HEK293T (cell line): Measurements from ENCODE around the gene HSD11B1.

ENCODE experiments used
- CTCF ChIA-PET: fragments of 350-600 bp; formaldehyde crosslinking; extraction: SDS; loops from one replicate; lab custom pipeline; 2021; ENCODE audit warnings: antibody characterized with exemption, inconsistent platforms; lab: Yijun Ruan, JAX
- POLR2A ChIA-PET: fragments of 350-600 bp; formaldehyde crosslinking; extraction: SDS; loops from one replicate; lab custom pipeline; 2020; ENCODE audit warnings: antibody characterized with exemption, inconsistent platforms; lab: Yijun Ruan, JAX
- DNase-seq: peaks from one replicate; pipeline ENCODE4 v3.0.0; 2012; ENCODE audit warnings: mixed read lengths; ENCODE audit errors: extremely low spot score
- ARNT ChIP-seq: fragments of 450-650 bp; IDR thresholded peaks from 2 replicates; pipeline ENCODE4 v1.6.1; 2017; ENCODE audit warnings: mild to moderate bottlenecking
- BHLHE40 ChIP-seq: fragments of 450-650 bp; IDR thresholded peaks from 2 replicates; pipeline ENCODE4 v1.6.1; 2016; ENCODE audit warnings: mild to moderate bottlenecking, moderate library complexity, borderline replicate concordance
- CTBP1 ChIP-seq: fragments of 450-650 bp; IDR thresholded peaks from 2 replicates; pipeline ENCODE4 v1.6.1; 2016; ENCODE audit warnings: borderline replicate concordance
- ELF4 ChIP-seq: fragments of 450-650 bp; IDR thresholded peaks from 2 replicates; pipeline ENCODE4 v1.6.1; 2017; ENCODE audit warnings: antibody characterized with exemption
- FOXA1 ChIP-seq: fragments of 450-650 bp; IDR thresholded peaks from 2 replicates; pipeline ENCODE4 v1.6.1; 2016; ENCODE audit warnings: mild to moderate bottlenecking
- FOXK2 ChIP-seq: fragments of 450-650 bp; IDR thresholded peaks from 2 replicates; pipeline ENCODE4 v1.6.1; 2016; ENCODE audit warnings: mild to moderate bottlenecking
- FOXM1 ChIP-seq: fragments of 450-650 bp; IDR thresholded peaks from 2 replicates; pipeline ENCODE4 v1.6.1; 2017; ENCODE audit warnings: mild to moderate bottlenecking, borderline replicate concordance
- HDGF ChIP-seq: fragments of 450-650 bp; IDR thresholded peaks from 2 replicates; pipeline ENCODE4 v1.6.1; 2017; ENCODE audit warnings: antibody characterized with exemption, borderline replicate concordance
- L3MBTL2 ChIP-seq: fragments of 450-650 bp; conservative IDR thresholded peaks from 2 replicates; pipeline ENCODE4 v1.6.1; 2016; ENCODE audit warnings: mild to moderate bottlenecking
- LEF1 ChIP-seq: fragments of 450-650 bp; IDR thresholded peaks from 2 replicates; pipeline ENCODE4 v1.6.1; 2017; ENCODE audit warnings: mild to moderate bottlenecking, borderline replicate concordance
- NFRKB ChIP-seq: fragments of 450-650 bp; IDR thresholded peaks from 2 replicates; pipeline ENCODE4 v1.6.1; 2016; ENCODE audit warnings: mild to moderate bottlenecking, moderate library complexity
- SP1 ChIP-seq: fragments of 450-650 bp; IDR thresholded peaks from 2 replicates; pipeline ENCODE4 v1.6.1; 2017
- SUZ12 ChIP-seq: fragments of 450-650 bp; IDR thresholded peaks from 2 replicates; pipeline ENCODE4 v1.6.1; 2016; ENCODE audit warnings: mild to moderate bottlenecking
- TARDBP ChIP-seq: fragments of 450-650 bp; IDR thresholded peaks from 2 replicates; pipeline ENCODE4 v1.6.1; 2016
- ZNF384 ChIP-seq: fragments of 450-650 bp; IDR thresholded peaks from 2 replicates; pipeline ENCODE4 v1.6.1; 2016
- TF ChIP-seq, protein P1 (sequence below): fragments of 450-650 bp; IDR thresholded peaks from 2 replicates; pipeline ENCODE4 v1.6.1; 2016

The HSD11B1 gene

DNA sequence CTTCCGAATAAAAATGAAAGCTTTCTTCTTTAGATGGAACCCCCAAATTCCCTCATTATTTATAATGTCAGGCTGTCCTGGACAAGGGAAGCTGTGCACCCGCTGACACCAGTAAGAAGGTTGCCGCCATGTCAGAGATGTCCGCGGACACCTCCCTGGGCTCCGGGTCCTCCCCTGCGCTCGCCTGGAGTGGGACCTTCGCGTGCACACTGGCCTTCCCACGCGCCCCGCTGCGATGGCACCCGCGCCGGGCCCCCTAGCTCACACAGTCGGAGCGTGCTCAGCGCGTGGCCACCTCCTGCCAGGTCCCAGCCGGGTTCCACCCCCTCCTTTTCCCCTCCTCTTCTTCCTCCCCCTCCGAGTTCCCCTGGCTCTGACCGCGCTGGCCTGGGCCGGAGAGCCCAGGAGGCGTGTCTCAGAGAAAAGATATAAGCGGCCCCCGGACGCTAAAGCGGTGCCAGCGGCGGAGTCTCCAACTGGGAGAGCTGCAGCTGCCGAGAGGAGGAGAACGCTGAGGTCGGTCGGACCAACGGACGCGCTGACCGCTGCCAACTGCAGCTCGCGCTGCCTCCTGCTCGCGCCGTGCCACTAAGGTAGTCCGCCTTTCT, 29.6 kb upstream of the HSD11B1 start, which contains the start of gene G0S2:
Gene G0S2, plus strand, starts transcription at position 456 of the 608 bp plus-strand sequence. CDS start 273 bp downstream, outside the sequence.
- ChIA-PET POLR2A (interaction anchor here (0.7 to 1.7 kb wide), 6 partner anchors 13 to 56 kb away, joined by 3 to 6 read pairs (median 4); no protein-coding TSS in a partner anchor), CTCF (interaction anchor here (1.0 kb wide), 1 partner anchor 48 kb away, joined by 3 read pairs; no protein-coding TSS in a partner anchor)
- DNase-seq: peak; percentile 52
- TF ChIP-seq BHLHE40 (no peak), SUZ12 (no peak), SP1 (no peak), ZNF384 (no peak), TARDBP (no peak), ELF4 (no peak), FOXM1 (no peak), FOXA1 (no peak), ARNT (no peak), HDGF (no peak), L3MBTL2 (no peak), NFRKB (no peak), FOXK2 (no peak), LEF1 (no peak), CTBP1 (no peak)
- TF ChIP-seq, protein P1, sequence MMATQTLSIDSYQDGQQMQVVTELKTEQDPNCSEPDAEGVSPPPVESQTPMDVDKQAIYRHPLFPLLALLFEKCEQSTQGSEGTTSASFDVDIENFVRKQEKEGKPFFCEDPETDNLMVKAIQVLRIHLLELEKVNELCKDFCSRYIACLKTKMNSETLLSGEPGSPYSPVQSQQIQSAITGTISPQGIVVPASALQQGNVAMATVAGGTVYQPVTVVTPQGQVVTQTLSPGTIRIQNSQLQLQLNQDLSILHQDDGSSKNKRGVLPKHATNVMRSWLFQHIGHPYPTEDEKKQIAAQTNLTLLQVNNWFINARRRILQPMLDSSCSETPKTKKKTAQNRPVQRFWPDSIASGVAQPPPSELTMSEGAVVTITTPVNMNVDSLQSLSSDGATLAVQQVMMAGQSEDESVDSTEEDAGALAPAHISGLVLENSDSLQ: no peak

DNA sequence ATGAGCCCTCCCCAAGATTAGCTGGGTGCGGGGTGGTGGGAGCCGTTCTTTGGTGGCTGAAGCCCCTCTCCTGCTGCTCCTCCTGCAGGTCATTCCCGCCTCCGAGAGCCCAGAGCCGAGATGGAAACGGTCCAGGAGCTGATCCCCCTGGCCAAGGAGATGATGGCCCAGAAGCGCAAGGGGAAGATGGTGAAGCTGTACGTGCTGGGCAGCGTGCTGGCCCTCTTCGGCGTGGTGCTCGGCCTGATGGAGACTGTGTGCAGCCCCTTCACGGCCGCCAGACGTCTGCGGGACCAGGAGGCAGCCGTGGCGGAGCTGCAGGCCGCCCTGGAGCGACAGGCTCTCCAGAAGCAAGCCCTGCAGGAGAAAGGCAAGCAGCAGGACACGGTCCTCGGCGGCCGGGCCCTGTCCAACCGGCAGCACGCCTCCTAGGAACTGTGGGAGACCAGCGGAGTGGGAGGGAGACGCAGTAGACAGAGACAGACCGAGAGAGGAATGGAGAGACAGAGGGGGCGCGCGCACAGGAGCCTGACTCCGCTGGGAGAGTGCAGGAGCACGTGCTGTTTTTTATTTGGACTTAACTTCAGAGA, 29.0 kb upstream of the HSD11B1 start:
- TF ChIP-seq FOXK2 (no peak), L3MBTL2 (peak; percentile 47), CTBP1 (no peak)
- DNase-seq: peak; percentile 51
- ChIA-PET CTCF (interaction anchor here (0.6 kb wide), 1 partner anchor 65 kb away, joined by 3 read pairs; no protein-coding TSS in a partner anchor), POLR2A (interaction anchor here (0.7 to 1.7 kb wide), 6 partner anchors 13 to 56 kb away, joined by 3 to 6 read pairs (median 4); no protein-coding TSS in a partner anchor)

DNA sequence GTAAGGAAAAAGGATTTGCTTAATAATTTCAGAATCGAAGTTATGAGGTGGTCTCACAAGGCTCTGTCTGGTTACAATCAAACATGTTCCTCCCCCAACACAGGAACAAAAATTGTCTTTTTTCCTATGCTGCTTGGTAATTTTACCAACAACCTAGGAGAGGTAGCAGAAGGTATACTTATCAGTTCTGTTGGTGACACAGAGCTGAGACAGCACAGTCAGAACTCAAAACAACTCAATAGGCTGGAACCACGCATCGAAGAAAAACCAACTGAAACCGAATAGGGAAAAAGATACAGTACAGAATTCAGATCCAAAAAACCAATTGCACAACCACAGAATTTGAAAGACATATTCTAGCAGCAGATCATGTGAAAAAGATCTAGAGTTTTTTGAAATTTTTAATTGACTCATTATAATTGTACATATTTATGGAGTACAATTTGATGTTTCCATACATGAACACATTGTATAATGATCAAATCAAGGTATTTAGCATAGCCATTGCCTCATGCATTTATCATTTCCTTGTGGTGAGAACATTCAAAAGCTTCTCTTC, 25.6 kb upstream of the HSD11B1 start:
- ChIA-PET CTCF (no interaction called here), POLR2A (no interaction called here)
- no peak for TF ChIP-seq ELF4
- no peak for TF ChIP-seq BHLHE40
- no peak for TF ChIP-seq ARNT
- TF ChIP-seq, protein P1: no peak
- no peak for TF ChIP-seq TARDBP
- no peak for DNase-seq

DNA sequence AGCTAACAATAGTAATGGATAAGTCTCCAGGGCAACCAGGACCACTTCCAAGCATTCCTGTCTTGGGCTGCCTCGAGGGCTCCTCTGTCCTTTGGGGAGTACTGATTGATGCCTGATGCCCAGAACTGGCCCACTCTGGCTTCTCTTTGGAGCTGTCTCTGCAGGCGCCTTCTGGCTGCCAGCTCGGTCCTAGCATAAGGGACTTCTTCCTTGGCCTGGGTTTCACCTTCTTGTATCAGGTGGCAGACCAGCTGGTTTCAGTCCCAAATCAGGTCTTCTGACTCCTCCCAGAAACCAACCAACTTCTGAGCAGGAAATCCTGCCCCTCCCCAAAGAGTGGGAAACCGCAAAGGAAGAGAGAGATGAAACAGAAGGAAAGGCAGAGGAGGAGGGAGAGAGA, 18.8 kb upstream of the HSD11B1 start:
- TF ChIP-seq ELF4: no peak
- TF ChIP-seq ARNT: no peak
- TF ChIP-seq SUZ12: no peak
- TF ChIP-seq, protein P1: no peak
- TF ChIP-seq FOXK2: no peak
- TF ChIP-seq HDGF: no peak
- no peak for TF ChIP-seq BHLHE40
- no peak for TF ChIP-seq FOXM1
- no peak for TF ChIP-seq FOXA1
- no peak for TF ChIP-seq L3MBTL2
- no peak for DNase-seq
- ChIA-PET CTCF (no interaction called here), POLR2A (no interaction called here)

DNA sequence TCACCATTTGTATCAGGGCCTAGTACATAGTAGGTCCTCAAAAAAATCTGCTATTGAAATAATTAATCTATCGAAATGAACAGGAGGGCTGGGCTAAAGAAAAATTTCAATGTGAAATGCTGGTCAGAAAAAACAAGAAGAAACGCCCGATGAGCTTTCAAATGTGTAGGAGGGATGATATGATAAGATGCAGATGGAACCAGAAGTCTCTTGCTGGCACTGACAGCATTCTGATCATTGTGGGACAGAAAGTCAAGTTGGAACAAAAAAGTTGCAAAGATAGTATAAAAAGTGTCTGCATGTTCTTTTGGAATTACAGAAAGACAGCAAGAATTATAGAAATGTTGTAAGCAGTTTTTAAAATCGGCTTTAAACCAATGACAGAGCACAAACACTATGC, 18.3 kb upstream of the HSD11B1 start:
- TF ChIP-seq CTBP1 (no peak), HDGF (no peak), SP1 (no peak), ELF4 (no peak), BHLHE40 (no peak)
- TF ChIP-seq, protein P1: no peak
- DNase-seq: no peak
- POLR2A ChIA-PET: no interaction called here
- CTCF ChIA-PET: interaction anchor here (1.2 kb wide), 1 partner anchor 79 kb away, joined by 5 read pairs; no protein-coding TSS in a partner anchor

DNA sequence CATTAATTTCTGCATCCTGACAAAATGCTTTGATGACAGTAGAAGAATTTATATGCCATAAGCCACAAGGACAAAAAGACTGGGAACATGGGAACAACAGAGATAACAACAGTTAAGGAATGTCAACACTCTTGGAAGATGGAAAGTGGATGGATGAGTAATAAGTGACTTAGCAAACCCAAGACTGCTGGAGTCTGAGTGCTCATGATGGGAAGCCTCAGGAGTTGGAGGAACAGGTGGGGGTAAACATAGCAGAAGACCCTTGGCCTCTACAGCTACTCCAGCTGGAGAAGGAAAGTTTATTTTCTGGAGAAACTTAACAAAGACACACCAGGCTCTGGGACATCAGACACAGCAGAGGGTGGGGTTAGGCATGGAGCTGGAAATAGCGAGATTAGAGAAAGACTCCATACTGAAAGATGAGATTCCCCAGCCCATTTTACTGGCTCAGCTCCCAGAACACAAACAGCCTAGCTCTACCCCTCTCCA, 15.9 kb upstream of the HSD11B1 start:
- POLR2A ChIA-PET: interaction anchor here (1.1 to 1.2 kb wide), 2 partner anchors 14 to 15 kb away, joined by 3 read pairs; partner anchors contain the start of gene G0S2
- TF ChIP-seq NFRKB: no peak
- no peak for TF ChIP-seq L3MBTL2
- TF ChIP-seq TARDBP: no peak
- TF ChIP-seq SP1: no peak
- TF ChIP-seq ELF4: no peak
- no peak for DNase-seq
- CTCF ChIA-PET: no interaction called here
